Smooth muscle cell of the coronary artery (primary cell): ENCODE measurements around the gene ETFRF1. TPM values are rescaled to one million over a fixed set of nuclear protein-coding genes. Genes with fewer than 3 reads are reported as not detected.

Source experiments
- total RNA-seq: library from RNA; depleted of rRNA; stranded (reverse); fragments of >200 nt; gene quantifications from 2 replicates; pipeline ENCODE4 v1.2.3, GENCODE V29; 2014; ENCODE audit warnings: low replicate concordance

ETFRF1 gene
- 6.2 and 12.5 TPM in 2 replicates for total RNA-seq

GRCh38 chr12:25195056-25195971, at the start of gene ETFRF1, which contains the start of gene DNAI7:
Gene ETFRF1 (plus strand): TSS chr12:25195237. CDS start chr12:25203957, 8,720 bp downstream.
Gene DNAI7 (minus strand): TSS chr12:25195160. CDS start chr12:25195078, 82 bp downstream.

DNA sequence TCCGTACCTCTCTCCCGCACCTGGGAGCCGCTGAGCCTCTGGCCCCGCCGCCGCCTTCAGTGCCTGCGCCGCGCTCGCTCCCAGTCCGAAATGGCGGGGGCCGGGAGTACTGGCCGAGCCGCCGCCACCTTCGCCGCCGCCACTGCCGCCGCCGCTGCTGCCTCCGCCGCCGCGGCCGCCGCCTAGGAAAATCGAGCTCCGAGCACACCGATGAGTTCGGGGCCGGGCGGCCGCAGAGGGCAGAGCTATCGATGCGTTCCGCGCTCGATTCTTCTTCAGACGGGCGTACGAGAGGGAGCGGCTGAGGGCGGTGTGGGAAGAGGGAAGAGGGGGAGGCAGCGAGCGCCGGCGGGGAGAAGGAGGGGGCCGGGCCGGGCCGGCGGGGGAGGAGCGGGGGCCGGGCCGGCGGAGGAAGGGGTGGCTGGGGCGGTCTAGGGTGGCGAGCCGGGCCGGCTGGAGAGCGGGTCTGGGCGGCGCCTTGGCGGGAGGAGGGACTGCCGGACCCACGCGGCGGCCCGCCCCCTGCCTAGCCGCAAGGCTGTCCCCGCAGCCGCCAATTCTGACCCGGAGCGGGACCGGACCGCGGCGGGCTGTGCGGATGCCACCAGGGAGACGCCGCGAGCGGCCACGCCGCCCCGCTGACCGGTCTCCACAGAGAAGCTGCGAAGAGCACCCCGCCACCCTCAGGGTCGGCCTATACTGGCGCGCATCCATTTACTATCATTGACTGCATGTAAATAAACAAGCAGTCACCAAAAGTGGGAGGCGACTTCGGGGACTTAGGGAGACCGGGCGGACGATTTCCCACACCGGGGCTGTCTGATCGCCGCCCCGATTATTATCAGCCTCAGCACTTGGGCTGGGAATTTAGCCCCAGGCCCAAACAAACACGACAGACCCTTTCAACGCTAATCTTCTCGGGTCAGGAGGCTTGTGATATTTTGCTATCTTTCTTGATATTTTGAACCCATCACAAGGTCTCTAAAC, 56.0 kb downstream of the ETFRF1 start, which contains the start of gene KRAS:
KRAS (minus strand) TSS at position 186 of the 987 bp plus-strand sequence.

Other genes starting within 250 kb of the ETFRF1 start
- gene BCAT1, start 246.1 kb upstream of the ETFRF1 start, total RNA-seq = 73.4 and 81.8 TPM in 2 replicates
- gene DNAI7, start 77 bp upstream of the ETFRF1 start, total RNA-seq = 0.08 and 0.12 TPM in 2 replicates
- gene KRAS, start 55.7 kb downstream of the ETFRF1 start, total RNA-seq = 4.9 and 10.1 TPM in 2 replicates